Ascending aorta (tissue), 2 donors: ENCODE data around the gene FNDC11. TPM values are rescaled to one million over a fixed set of nuclear protein-coding genes. Genes with fewer than 3 reads are reported as not detected.

ENCODE experiments used
- DNase-seq, 2 donors: peaks; one replicate each; pipeline ENCODE4 v3.0.0-alpha.2; 2019; ENCODE audit warnings: low spot score in 2 of 2
- H3K27ac ChIP-seq, 2 donors: fragments of 200-600 bp; sonication (generic); one replicate each; pipeline ENCODE4 v1.5.1; 2016 to 2017; ENCODE audit warnings: mild to moderate bottlenecking in 1 of 2
- H3K27me3 ChIP-seq: fragments of 200-600 bp; sonication (generic); one replicate; pipeline ENCODE4 v1.5.1; 2017
- H3K36me3 ChIP-seq, 2 donors: fragments of 200-600 bp; sonication (generic); one replicate each; pipeline ENCODE4 v1.5.1; 2016
- H3K4me1 ChIP-seq, 2 donors: fragments of 200-600 bp; sonication (generic); one replicate each; pipeline ENCODE4 v1.5.1; 2016 to 2017; ENCODE audit warnings: mild to moderate bottlenecking in 1 of 2
- H3K4me3 ChIP-seq, 2 donors: fragments of 200-600 bp; sonication (generic); one replicate each; pipeline ENCODE4 v1.5.1; 2016 to 2017; ENCODE audit warnings: mild to moderate bottlenecking in 1 of 2
- H3K9me3 ChIP-seq, 2 donors: fragments of 200-600 bp; sonication (generic); one replicate each; pipeline ENCODE4 v1.5.1; 2016
- intact Hi-C: fragments of 100-400 bp; cut with DNase I; formaldehyde crosslinking; loops from one replicate; pipeline ENCODE4 v1.15.1; 2023
- total RNA-seq: library from RNA; depleted of rRNA; stranded (reverse); fragments of >200 nt; gene quantifications from one replicate; pipeline ENCODE4 v1.1.0, GENCODE V29; 2016
- TF ChIP-seq, protein P1 (sequence below), 3 experiments: fragments of 200-600 bp in 2 of 3; fragments of 450-650 bp in 1 of 3; sonication (generic) in 2 of 3; IDR thresholded peaks; one replicate each; pipeline ENCODE4 v1.5.1; 2016 to 2019; ENCODE audit warnings: antibody characterized with exemption in 3 of 3, mild to moderate bottlenecking in 1 of 3, moderate library complexity in 1 of 3

The FNDC11 gene
- total RNA-seq, 1 donor from 2014 or later: not detected

DNA sequence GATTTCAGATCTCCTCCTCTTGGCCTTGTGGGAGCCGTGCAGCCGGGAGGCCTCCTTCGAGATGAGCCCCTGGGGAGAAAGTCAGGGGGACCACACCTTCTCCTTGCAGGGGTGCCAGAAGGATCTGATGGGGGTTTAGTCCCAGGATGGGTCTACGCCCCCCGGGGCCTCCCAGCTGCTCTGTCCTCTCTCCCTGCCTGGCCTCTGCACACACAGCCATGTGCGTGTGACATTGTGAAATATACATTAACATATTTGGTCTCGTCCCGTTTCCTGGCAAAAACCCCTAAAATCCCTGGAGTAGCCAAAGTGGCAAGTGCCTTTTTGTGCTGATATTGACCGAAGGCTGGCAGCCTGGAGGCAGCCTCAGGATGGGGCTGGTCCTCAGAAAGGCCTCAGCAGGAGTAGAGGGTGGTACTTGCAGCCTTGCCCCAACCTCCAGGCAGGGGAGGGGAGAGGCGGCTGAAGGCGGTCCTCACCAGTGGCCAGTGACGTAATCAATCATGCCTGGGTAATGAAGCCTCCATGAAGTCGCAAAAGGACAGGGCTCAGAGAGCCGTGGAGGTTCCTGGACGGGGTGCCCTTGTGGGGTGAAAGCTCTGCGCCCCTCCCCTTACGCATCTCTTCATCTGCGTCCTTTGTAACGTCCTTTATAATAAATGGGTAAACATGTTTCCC, 25.2 kb downstream of the FNDC11 start:
- H3K27ac ChIP-seq: no peak overlapping the region
- intact Hi-C loops: no loop called here
- H3K36me3 ChIP-seq: no peaks in the 10 kb centered on the region
- DNase-seq: no peak
- peaks cover 0 to 3% of the 10 kb centered on the region in 2 donors for H3K4me1 ChIP-seq
- TF ChIP-seq, protein P1, sequence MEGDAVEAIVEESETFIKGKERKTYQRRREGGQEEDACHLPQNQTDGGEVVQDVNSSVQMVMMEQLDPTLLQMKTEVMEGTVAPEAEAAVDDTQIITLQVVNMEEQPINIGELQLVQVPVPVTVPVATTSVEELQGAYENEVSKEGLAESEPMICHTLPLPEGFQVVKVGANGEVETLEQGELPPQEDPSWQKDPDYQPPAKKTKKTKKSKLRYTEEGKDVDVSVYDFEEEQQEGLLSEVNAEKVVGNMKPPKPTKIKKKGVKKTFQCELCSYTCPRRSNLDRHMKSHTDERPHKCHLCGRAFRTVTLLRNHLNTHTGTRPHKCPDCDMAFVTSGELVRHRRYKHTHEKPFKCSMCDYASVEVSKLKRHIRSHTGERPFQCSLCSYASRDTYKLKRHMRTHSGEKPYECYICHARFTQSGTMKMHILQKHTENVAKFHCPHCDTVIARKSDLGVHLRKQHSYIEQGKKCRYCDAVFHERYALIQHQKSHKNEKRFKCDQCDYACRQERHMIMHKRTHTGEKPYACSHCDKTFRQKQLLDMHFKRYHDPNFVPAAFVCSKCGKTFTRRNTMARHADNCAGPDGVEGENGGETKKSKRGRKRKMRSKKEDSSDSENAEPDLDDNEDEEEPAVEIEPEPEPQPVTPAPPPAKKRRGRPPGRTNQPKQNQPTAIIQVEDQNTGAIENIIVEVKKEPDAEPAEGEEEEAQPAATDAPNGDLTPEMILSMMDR (IDR thresholded peaks at IDR 0.05): no peak
- no peaks in the 10 kb centered on the region for H3K27me3 ChIP-seq
- H3K9me3 ChIP-seq: no peaks in the 10 kb centered on the region
- H3K4me3 ChIP-seq: no peak overlapping the region

DNA sequence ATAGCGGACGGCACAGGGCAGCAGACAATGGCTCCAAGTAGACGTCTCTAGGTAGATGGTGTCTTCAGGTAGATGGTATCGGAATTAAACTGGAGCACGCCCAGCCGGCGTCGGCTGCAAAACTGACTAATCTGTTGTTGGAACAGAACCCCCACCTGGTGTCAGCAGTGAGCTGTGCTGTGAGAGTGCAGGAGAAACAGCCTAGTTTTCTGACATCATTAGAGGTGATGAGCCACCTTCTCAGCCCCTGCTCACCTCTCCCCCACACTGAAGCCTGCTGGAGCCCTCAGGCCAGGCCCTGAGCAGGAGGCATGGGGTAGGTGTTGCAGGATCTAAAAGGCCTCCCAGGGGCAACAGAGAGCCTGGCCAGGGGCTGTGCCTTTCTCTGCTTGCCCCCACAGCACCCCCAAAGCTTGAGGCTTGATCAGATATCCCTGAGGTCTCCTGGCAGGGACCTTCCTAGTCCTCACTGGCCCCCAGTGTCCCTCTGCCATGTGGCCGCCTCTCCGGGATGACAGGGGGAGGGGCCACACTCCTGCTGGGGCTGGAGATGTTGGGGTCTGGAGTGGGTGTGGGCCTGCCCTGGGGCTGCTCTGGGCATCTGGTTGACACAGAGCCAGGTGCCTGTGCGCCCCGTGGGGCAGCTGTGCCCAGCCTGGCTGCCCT, 27.0 kb downstream of the FNDC11 start:
- no peaks in the 10 kb centered on the region for H3K4me1 ChIP-seq
- DNase-seq: no peak

DNA sequence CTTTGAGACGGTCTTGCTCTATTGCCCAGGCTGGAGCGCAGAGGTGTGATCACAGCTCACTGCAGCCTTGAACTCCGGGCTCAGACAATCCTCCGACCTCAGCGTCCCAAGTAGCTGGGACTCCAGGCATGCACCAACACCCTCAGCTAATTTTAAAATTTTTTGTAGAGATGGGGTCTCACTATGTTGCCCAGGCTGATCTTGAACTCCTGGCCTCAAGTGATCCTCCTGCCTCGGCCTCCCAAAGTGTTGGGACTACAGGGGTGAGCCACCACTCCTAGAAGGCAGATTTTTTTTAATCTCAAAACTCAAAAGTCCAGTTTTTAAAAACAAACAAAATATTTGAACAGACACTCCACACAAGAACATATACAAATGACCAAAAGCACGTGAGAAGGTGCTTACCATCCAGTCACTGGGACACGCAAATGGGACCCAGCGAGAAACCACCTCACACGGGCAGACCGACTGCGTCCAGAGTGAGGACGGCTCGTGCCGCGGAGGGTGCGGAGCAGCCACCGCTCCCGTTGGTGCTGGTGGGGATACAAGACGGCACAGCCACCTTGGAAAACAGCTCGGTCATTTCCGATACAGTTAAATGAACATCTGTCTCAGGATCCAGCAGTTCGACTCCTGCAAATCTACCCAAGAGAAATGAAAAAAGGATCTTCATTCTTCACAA, 28.6 kb downstream of the FNDC11 start:
- Histone ChIP-seq H3K27me3 (no peaks in the 10 kb centered on the region), H3K9me3 (no peaks in the 10 kb centered on the region), H3K4me1 (no peaks in the 10 kb centered on the region), H3K4me3 (no peak overlapping the region), H3K36me3 (peaks cover 0 to 4% of the 10 kb centered on the region in 2 donors), H3K27ac (no peak overlapping the region)
- intact Hi-C loops: no loop called here
- DNase-seq: no peak
- TF ChIP-seq, protein P1 (IDR thresholded peaks at IDR 0.05): no peak

More for the DNA sequence above, 27.0 kb downstream of the FNDC11 start:
- Histone ChIP-seq H3K27ac (no peak overlapping the region), H3K36me3 (no peaks in the 10 kb centered on the region), H3K4me3 (no peak overlapping the region), H3K9me3 (no peaks in the 10 kb centered on the region), H3K27me3 (no peaks in the 10 kb centered on the region)
- TF ChIP-seq, protein P1 (IDR thresholded peaks at IDR 0.05): no peak
- intact Hi-C loops: no loop called here

DNA sequence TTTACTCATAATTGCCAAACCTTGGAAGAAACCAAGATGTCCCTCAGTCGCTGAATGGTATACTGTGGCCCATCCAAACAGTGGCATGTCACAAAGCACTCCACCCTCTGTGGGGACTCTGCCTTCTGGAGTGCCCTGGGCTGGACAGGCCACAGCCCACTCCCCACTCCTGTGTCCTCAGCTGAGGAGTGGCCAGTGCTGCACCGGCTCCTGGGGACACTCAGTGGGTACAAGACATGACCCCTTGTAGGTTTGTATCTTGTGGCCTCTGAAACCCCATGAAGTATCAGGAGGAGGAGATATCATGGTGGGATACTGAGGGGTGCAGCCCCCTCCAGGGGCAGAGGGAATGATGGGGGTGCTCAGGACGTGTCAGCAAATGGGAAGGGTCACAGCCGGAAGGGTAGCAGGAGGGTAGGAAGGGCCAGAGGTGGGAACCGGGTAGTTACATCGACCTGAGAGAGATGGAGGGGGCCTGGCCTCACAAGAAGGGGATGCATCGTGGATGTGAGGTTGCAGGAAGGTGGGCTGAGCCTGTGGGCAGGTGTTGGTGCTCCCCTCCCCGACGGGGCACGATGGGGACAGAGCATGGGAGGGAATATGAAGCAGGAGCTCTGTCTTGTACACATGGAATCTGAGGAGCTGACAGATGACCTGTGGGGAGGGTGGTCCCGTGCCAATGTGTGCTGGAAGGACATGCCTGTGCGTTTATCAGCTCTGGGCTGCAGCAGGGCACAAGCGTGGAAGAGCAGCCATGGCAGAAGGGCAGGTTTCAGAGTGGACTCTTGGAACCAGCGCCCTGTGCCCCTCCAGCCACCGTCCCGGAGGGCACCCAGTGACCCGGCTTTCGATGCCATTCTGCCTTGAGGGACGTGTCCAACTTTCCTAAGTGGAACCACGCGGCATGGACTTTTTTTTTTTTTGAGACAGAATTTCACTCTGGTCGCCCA, 31.9 kb downstream of the FNDC11 start:
- H3K27ac ChIP-seq: no peak overlapping the region
- H3K4me1 ChIP-seq: no peaks in the 10 kb centered on the region
- peaks cover 26 to 28% of the 10 kb centered on the region in 2 donors for H3K36me3 ChIP-seq
- no peaks in the 10 kb centered on the region for H3K27me3 ChIP-seq
- intact Hi-C loops: no loop called here
- TF ChIP-seq, protein P1 (IDR thresholded peaks at IDR 0.05): no peak
- DNase-seq: no peak
- no peaks in the 10 kb centered on the region for H3K9me3 ChIP-seq
- H3K4me3 ChIP-seq: no peak overlapping the region

DNA sequence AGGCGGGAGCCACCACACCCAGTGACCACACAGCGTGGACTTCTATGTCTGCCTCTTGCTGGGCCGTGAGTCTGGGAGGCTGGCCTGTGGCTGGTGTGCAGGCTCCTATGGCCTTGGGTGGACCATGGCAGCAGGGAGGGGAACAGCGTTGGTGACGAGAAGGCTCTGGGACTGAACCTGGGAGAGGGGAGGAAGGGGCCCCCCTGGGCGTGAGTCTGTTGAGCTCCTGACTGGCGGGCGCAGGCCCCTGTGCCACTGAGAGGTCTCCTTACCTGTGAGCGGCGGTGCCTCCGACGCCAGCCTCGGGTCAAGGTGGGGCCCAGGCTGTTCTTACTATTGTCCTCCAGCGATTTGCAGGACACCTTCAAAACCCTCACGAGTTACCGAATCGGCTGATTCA, 32.8 kb downstream of the FNDC11 start:
- Histone ChIP-seq H3K4me1 (no peaks in the 10 kb centered on the region), H3K4me3 (no peak overlapping the region), H3K27me3 (no peaks in the 10 kb centered on the region), H3K36me3 (peaks cover 34 to 38% of the 10 kb centered on the region in 2 donors), H3K9me3 (no peaks in the 10 kb centered on the region), H3K27ac (no peak overlapping the region)
- intact Hi-C loops: no loop called here
- TF ChIP-seq, protein P1 (IDR thresholded peaks at IDR 0.05): no peak
- DNase-seq: no peak
